IMR-90 (cell line): Measurements from ENCODE around the gene RNF111. TPM values are rescaled to one million over a fixed set of nuclear protein-coding genes. Genes with fewer than 3 reads are reported as not detected.

ENCODE experiments used
- ATAC-seq: fragments of 200-7000 bp; cut with Tn5 transposase; 2 replicates; pipeline ENCODE4 v1.9.1; 2020; ENCODE audit warnings: low read depth, mild to moderate bottlenecking, moderate library complexity
- BruUV-seq: library from RNA; stranded (reverse); fragments of 400-500 nt; replicated peaks from 2 replicates; lab custom pipeline; 2021; lab: Mats Ljungman, UMichigan
- CTCF ChIA-PET: fragments of 300-600 bp; formaldehyde crosslinking; extraction: SDS; loops from one replicate; lab custom pipeline; 2021; ENCODE audit warnings: antibody characterized with exemption; lab: Yijun Ruan, JAX
- POLR2A ChIA-PET: fragments of 300-600 bp; sonication (Branson Sonifier 250); formaldehyde crosslinking; loops from one replicate; lab custom pipeline; 2022; ENCODE audit warnings: antibody characterized with exemption; ENCODE audit not compliant: unreplicated experiment; lab: Charles Lee
- DNase-seq: peaks from one replicate; pipeline ENCODE4 v3.0.0; 2013
- H2AFZ ChIP-seq: replicated peaks from 2 replicates; pipeline ENCODE3; 2013; ENCODE audit warnings: low read length, mild to moderate bottlenecking; ENCODE audit not compliant: poor library complexity
- H2AK5ac ChIP-seq: 2 replicates; pipeline ENCODE4 v1.6.1; 2013; ENCODE audit warnings: low read depth, low read length, inconsistent platforms
- H2AK9ac ChIP-seq: replicated peaks from 2 replicates; pipeline ENCODE3; 2013; ENCODE audit warnings: mild to moderate bottlenecking, low read depth, low read length, moderate library complexity; ENCODE audit not compliant: poor library complexity
- H2BK120ac ChIP-seq: 2 replicates; pipeline ENCODE4 v1.6.1; 2013; ENCODE audit warnings: low read depth, low read length, inconsistent platforms
- H2BK15ac ChIP-seq: 3 replicates; pipeline ENCODE4 v1.6.1; 2013; ENCODE audit warnings: low read depth, low read length, inconsistent platforms
- H2BK20ac ChIP-seq: 2 replicates; pipeline ENCODE4 v1.6.1; 2013; ENCODE audit warnings: low read depth, mild to moderate bottlenecking, inconsistent platforms, low read length, moderate library complexity
- H2BK5ac ChIP-seq: 2 replicates; pipeline ENCODE4 v1.6.1; 2013; ENCODE audit warnings: mild to moderate bottlenecking, low read depth, low read length, inconsistent platforms; ENCODE audit not compliant: poor library complexity, severe bottlenecking
- H3K14ac ChIP-seq: replicated peaks from 2 replicates; pipeline ENCODE4 v1.6.1; 2013; ENCODE audit warnings: low read depth, low read length, inconsistent platforms
- H3K18ac ChIP-seq: 2 replicates; pipeline ENCODE4 v1.6.1; 2013; ENCODE audit warnings: low read depth, low read length, control low read depth
- H3K23ac ChIP-seq: 2 replicates; pipeline ENCODE4 v1.6.1; 2013; ENCODE audit warnings: low read depth, low read length, inconsistent platforms
- H3K27ac ChIP-seq: 2 replicates; pipeline ENCODE4 v1.5.1; 2013; ENCODE audit warnings: mild to moderate bottlenecking, control low read depth, low read length; ENCODE audit not compliant: insufficient read depth
- H3K27me3 ChIP-seq: 2 replicates; pipeline ENCODE4 v1.6.1; 2013; ENCODE audit warnings: low read length; ENCODE audit not compliant: control insufficient read depth, insufficient read depth
- H3K36me3 ChIP-seq: 2 replicates; pipeline ENCODE4 v1.6.1; 2013; ENCODE audit warnings: low read length, mixed read lengths; ENCODE audit not compliant: control insufficient read depth, insufficient read depth
- H3K4ac ChIP-seq: 2 replicates; pipeline ENCODE4 v1.6.1; 2013; ENCODE audit warnings: low read depth, low read length, inconsistent platforms
- H3K4me1 ChIP-seq: 2 replicates; pipeline ENCODE4 v1.6.1; 2013; ENCODE audit warnings: low read length, mixed read lengths; ENCODE audit not compliant: control insufficient read depth, insufficient read depth
- H3K4me2 ChIP-seq: 2 replicates; pipeline ENCODE4 v1.6.1; 2013; ENCODE audit warnings: low read depth, mild to moderate bottlenecking, control low read depth, low read length, moderate library complexity
- H3K4me3 ChIP-seq: 2 replicates; pipeline ENCODE4 v1.5.1; 2013; ENCODE audit warnings: low read depth, mild to moderate bottlenecking, control low read depth, low read length, moderate library complexity; ENCODE audit not compliant: insufficient read depth
- H3K56ac ChIP-seq: 2 replicates; pipeline ENCODE4 v1.6.1; 2013; ENCODE audit warnings: low read length, inconsistent platforms; ENCODE audit not compliant: insufficient read depth; ENCODE audit errors: extremely low read depth
- H3K79me1 ChIP-seq, 2 experiments: 2 replicates each; pipeline ENCODE4 v1.6.1; 2013; ENCODE audit warnings: low read length in 2 of 2, inconsistent platforms in 1 of 2, low read depth in 1 of 2
- H3K9ac ChIP-seq: 2 replicates; pipeline ENCODE4 v1.6.1; 2013; ENCODE audit warnings: low read depth, low read length, control low read depth
- H3K9me1 ChIP-seq: 2 replicates; pipeline ENCODE4 v1.6.1; 2013; ENCODE audit warnings: low read length, inconsistent platforms; ENCODE audit not compliant: insufficient read depth
- H3K9me3 ChIP-seq: 2 replicates; pipeline ENCODE4 v1.6.1; 2013; ENCODE audit warnings: low read length; ENCODE audit not compliant: control insufficient read depth, insufficient read depth
- H4K20me1 ChIP-seq: 2 replicates; pipeline ENCODE4 v1.6.1; 2013; ENCODE audit warnings: low read length, inconsistent platforms; ENCODE audit not compliant: insufficient read depth
- H4K5ac ChIP-seq: 2 replicates; pipeline ENCODE4 v1.6.1; 2013; ENCODE audit warnings: mild to moderate bottlenecking, low read depth, low read length, control low read depth
- H4K8ac ChIP-seq, 2 experiments: 2 replicates each; pipeline ENCODE4 v1.6.1; 2013; ENCODE audit warnings: low read depth in 2 of 2, low read length in 2 of 2, control low read depth in 1 of 2, inconsistent platforms in 1 of 2
- H4K91ac ChIP-seq: 2 replicates; pipeline ENCODE4 v1.6.1; 2013; ENCODE audit warnings: low read depth, low read length, inconsistent platforms; ENCODE audit not compliant: insufficient read depth
- BHLHE40 ChIP-seq: fragments of 150-350 bp; IDR thresholded peaks from 2 replicates; pipeline ENCODE4 v1.6.1; 2016; ENCODE audit warnings: mild to moderate bottlenecking, low read depth, low read length
- CEBPB ChIP-seq: IDR thresholded peaks from 2 replicates; pipeline ENCODE4 v1.6.1; 2012; ENCODE audit warnings: low read depth, low read length, improper control_type of control experiment
- CHD1 ChIP-seq: IDR thresholded peaks from 2 replicates; pipeline ENCODE4 v1.6.1; 2012; ENCODE audit warnings: low read depth, low read length, improper control_type of control experiment
- CTCF ChIP-seq: conservative IDR thresholded peaks from 2 replicates; pipeline ENCODE4 v1.5.1; 2012; ENCODE audit warnings: mild to moderate bottlenecking, low read depth, low read length, improper control_type of control experiment
- ELK1 ChIP-seq: fragments of 150-350 bp; IDR thresholded peaks from 2 replicates; pipeline ENCODE4 v1.6.1; 2016; ENCODE audit warnings: low read depth, mild to moderate bottlenecking, low read length, moderate library complexity, borderline replicate concordance
- FOS ChIP-seq: fragments of 150-350 bp; IDR thresholded peaks from 2 replicates; pipeline ENCODE4 v1.6.1; 2016; ENCODE audit warnings: low read depth, low read length
- MAFK ChIP-seq: IDR thresholded peaks from 2 replicates; pipeline ENCODE4 v1.6.1; 2012; ENCODE audit warnings: low read depth, low read length, improper control_type of control experiment
- MAZ ChIP-seq: IDR thresholded peaks from 2 replicates; pipeline ENCODE4 v1.6.1; 2012; ENCODE audit warnings: low read depth, mild to moderate bottlenecking, low read length, improper control_type of control experiment, moderate library complexity, borderline replicate concordance
- MXI1 ChIP-seq: IDR thresholded peaks from 2 replicates; pipeline ENCODE4 v1.6.1; 2012; ENCODE audit warnings: low read depth, mild to moderate bottlenecking, low read length, moderate library complexity, borderline replicate concordance
- NFE2L2 ChIP-seq: fragments of 150-350 bp; IDR thresholded peaks from 2 replicates; pipeline ENCODE4 v1.6.1; 2016; ENCODE audit warnings: low read depth, mild to moderate bottlenecking, low read length
- POLR2A ChIP-seq: IDR thresholded peaks from 2 replicates; pipeline ENCODE4 v1.6.1; 2012; ENCODE audit warnings: mild to moderate bottlenecking, low read depth, low read length
- RAD21 ChIP-seq: IDR thresholded peaks from 2 replicates; pipeline ENCODE4 v1.6.1; 2012; ENCODE audit warnings: low read length, improper control_type of control experiment
- RCOR1 ChIP-seq: IDR thresholded peaks from 2 replicates; pipeline ENCODE4 v1.6.1; 2012; ENCODE audit warnings: mild to moderate bottlenecking, low read length, improper control_type of control experiment; ENCODE audit not compliant: insufficient replicate concordance
- RFX5 ChIP-seq: IDR thresholded peaks from 2 replicates; pipeline ENCODE4 v1.8.0; 2012; ENCODE audit warnings: low read depth, mild to moderate bottlenecking, low read length, moderate library complexity
- SMC3 ChIP-seq: fragments of 150-350 bp; IDR thresholded peaks from 2 replicates; pipeline ENCODE4 v1.6.1; 2016; ENCODE audit warnings: low read depth, mild to moderate bottlenecking, antibody characterized with exemption, low read length, moderate library complexity
- USF2 ChIP-seq: fragments of 150-350 bp; IDR thresholded peaks from 2 replicates; pipeline ENCODE4 v1.6.1; 2017; ENCODE audit warnings: mild to moderate bottlenecking, antibody characterized with exemption, low read length, low read depth
- WGBS, 2 experiments: methylation state at CpG; one replicate each; pipeline versions ENCODE4 v1.1.5 to v1.1.7; 2013; ENCODE audit warnings: missing lambda C conversion rate in 2 of 2; ENCODE audit not compliant: insufficient read length in 1 of 2; ENCODE audit errors: extremely low coverage in 2 of 2; 5-methylcytosine and 5-hydroxymethylcytosine counted together
- dilution Hi-C: fragments of 300-500 bp; cut with HindIII; formaldehyde crosslinking; loops from one replicate; pipeline ENCODE4 v1.14.3; 2018; ENCODE audit warnings: low sequenced_read_pairs; ENCODE audit not compliant: unreplicated experiment
- in situ Hi-C: fragments of 300-500 bp; cut with MboI; formaldehyde crosslinking; loops from 3 replicates; pipeline ENCODE4 v1.14.3; 2019; ENCODE audit warnings: low sequenced_read_pairs, inconsistent platforms, mixed read lengths
- intact Hi-C: fragments of 100-400 bp; cut with micrococcal nuclease; formaldehyde crosslinking; loops from 2 replicates; pipeline ENCODE4 v1.10.0; 2022
- polyA plus RNA-seq, 3 experiments: library from polyadenylated mRNA; depleted of rRNA; stranded (reverse); fragments of >200 nt; gene quantifications; 2 replicates each; pipeline ENCODE4 v1.2.3, GENCODE V29; 2012; ENCODE audit warnings: low replicate concordance in 1 of 3
- total RNA-seq: library from RNA; depleted of rRNA; stranded (reverse); fragments of >200 nt; gene quantifications from 2 replicates; pipeline ENCODE4 v1.2.3, GENCODE V29; 2012

Gene RNF111
- total and polyA plus RNA-seq, 2 of the 4 experiments (the other 2 are of a cell fraction): 13.5 to 20.1 TPM

- Histone ChIP-seq H4K20me1 (no peaks in the 10 kb centered on the region), H4K5ac (no peak overlapping the region), H3K14ac (no peak overlapping the region), H3K27me3 (no peaks in the 10 kb centered on the region), H3K27ac (no peak overlapping the region), H3K9ac (no peak overlapping the region), H3K4me1 (no peaks in the 10 kb centered on the region), H2AK5ac (no peak overlapping the region), H3K4me3 (no peak overlapping the region), H2BK15ac (no peak overlapping the region), H3K79me1 (peaks cover 27 to 39% of the 10 kb centered on the region in 2 experiments), H3K23ac (no peak overlapping the region), H3K56ac (no peak overlapping the region), H2BK120ac (no peak overlapping the region), H2BK5ac (no peak overlapping the region), H3K9me1 (peaks cover 2% of the 10 kb centered on the region; the same call in 1 of the 2 replicates), H3K4me2 (no peak overlapping the region), H2BK20ac (no peak overlapping the region), H3K4ac (no peak overlapping the region), H3K9me3 (no peaks in the 10 kb centered on the region), H3K18ac (no peak overlapping the region), H4K91ac (no peak overlapping the region), H3K36me3 (peaks cover 25% of the 10 kb centered on the region), H4K8ac (no peak overlapping the region), H2AK9ac (no peak overlapping the region), H2AFZ (no peak overlapping the region)
- 98% methylated on average over 7 of the region's 16 CpGs; no CpG with 5 or more reads in 1 of the 2 experiments for WGBS, 2 experiments
- dilution Hi-C loops: no loop called here
- intact Hi-C loops: no loop called here
- in situ Hi-C loops: no loop called here
- ChIA-PET POLR2A (no interaction called here), CTCF (no interaction called here)
- no peak for DNase-seq
- no peak for ATAC-seq
- TF ChIP-seq CTCF (no peak), ELK1 (no peak), MXI1 (no peak), MAFK (no peak), CHD1 (no peak), SMC3 (no peak), POLR2A (no peak), RCOR1 (no peak), FOS (no peak), RAD21 (no peak), MAZ (no peak), CEBPB (no peak), USF2 (no peak), NFE2L2 (no peak), BHLHE40 (no peak), RFX5 (no peak)
- no TSS peak for BruUV-seq
Observed at GRCh38 chr15:59131456-59131855, 144.0 kb downstream of the RNF111 start.
